Upper lobe of right lung (tissue), 1 donor: ENCODE data around the gene MALL. TPM values are rescaled to one million over a fixed set of nuclear protein-coding genes. Genes with fewer than 3 reads are reported as not detected.
"Not testable (repeated sequence)": the region's sequence is repeated elsewhere in the genome, so short reads cannot be mapped to it uniquely, and the experiment has no call there.

Experiments
- ATAC-seq: fragments of 200-7000 bp; cut with Tn5 transposase; one replicate; pipeline ENCODE4 v1.9.1; 2020; ENCODE audit warnings: mild to moderate bottlenecking, moderate library complexity
- DNase-seq: peaks from one replicate; pipeline ENCODE4 v3.0.0-alpha.2; 2020
- H3K27ac ChIP-seq: fragments of 200-600 bp; one replicate; pipeline ENCODE4 v1.8.0; 2022
- H3K27me3 ChIP-seq: fragments of 200-600 bp; one replicate; pipeline ENCODE4 v1.8.0; 2022; ENCODE audit warnings: mild to moderate bottlenecking
- H3K36me3 ChIP-seq: fragments of 200-600 bp; one replicate; pipeline ENCODE4 v1.8.0; 2022
- H3K4me1 ChIP-seq: fragments of 200-600 bp; one replicate; pipeline ENCODE4 v1.8.0; 2022
- H3K4me3 ChIP-seq: fragments of 200-600 bp; one replicate; pipeline ENCODE4 v1.8.0; 2022; ENCODE audit warnings: mild to moderate bottlenecking
- H3K9me3 ChIP-seq: fragments of 200-600 bp; one replicate; pipeline ENCODE4 v1.8.0; 2022
- intact Hi-C: fragments of 100-400 bp; cut with DNase I; formaldehyde crosslinking; loops from one replicate; pipeline ENCODE4 v1.11.0; 2022
- total RNA-seq: library from RNA; stranded (reverse); fragmentation: NEBNext Ultra II Directional; extraction: Animal tissue kit (Norgen Biotek cat#: 25700); gene quantifications from one replicate; pipeline ENCODE4 v1.2.1, GENCODE V29; 2021
- donor health status: DM: no; HTN: yes; CAD: no; lungs with severe emphysema.

MALL gene
- total RNA-seq, 1 donor from 2014 or later, result 154 TPM

- ATAC-seq, H3K27ac ChIP-seq, H3K9me3 ChIP-seq, DNase-seq, H3K4me3 ChIP-seq, H3K4me1 ChIP-seq, intact Hi-C loops, H3K36me3 ChIP-seq, H3K27me3 ChIP-seq: not testable (repeated sequence)
Observed at GRCh38 chr2:110068153-110068552, 47.5 kb downstream of the MALL start.

DNA sequence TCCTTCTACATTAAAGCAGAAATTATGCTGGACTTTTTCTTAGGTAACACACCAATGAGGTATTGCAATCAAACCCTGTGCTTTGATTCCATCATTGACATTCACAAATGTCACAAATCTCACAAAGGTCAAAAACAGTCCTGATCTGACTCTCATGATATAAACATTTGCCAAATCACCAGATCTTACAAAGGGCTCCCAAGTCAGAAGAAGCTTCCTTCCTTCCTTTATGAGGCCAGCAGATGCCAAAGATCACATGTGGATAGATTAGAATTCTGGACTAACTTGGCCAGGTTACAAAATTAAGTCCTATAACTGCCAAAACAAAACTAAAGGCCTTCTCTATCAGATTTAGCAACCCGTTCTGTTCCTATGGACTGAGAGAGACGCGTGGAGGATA lies 53.3 kb downstream of the MALL start:
- intact Hi-C loops, ATAC-seq: not testable (repeated sequence)

DNA sequence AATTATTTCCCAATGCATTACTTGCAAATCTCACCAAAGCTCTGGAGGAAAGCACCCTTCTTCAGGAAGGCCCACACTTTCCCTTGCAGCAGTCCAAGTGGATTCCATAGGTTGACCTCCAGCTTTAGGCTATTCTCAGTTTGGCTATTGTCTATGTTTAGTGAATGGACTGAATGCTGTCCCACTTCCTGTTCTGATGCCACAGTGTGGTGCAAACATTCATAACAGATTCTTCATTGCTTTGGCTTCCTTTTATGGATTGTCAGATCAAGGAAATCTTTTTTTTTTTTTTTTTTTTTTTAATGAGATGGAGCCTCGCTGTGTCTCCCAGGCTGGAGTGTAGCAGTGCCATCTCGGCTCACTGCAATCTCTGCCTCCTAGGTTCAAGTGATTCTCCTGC lies 55.1 kb downstream of the MALL start:
- H3K27ac ChIP-seq, DNase-seq, H3K27me3 ChIP-seq, ATAC-seq, H3K9me3 ChIP-seq, H3K4me1 ChIP-seq, H3K36me3 ChIP-seq, intact Hi-C loops, H3K4me3 ChIP-seq: not testable (repeated sequence)

More for the DNA sequence above, 53.3 kb downstream of the MALL start:
- H3K36me3 ChIP-seq, H3K9me3 ChIP-seq, DNase-seq, H3K4me1 ChIP-seq, H3K4me3 ChIP-seq, H3K27ac ChIP-seq, H3K27me3 ChIP-seq: not testable (repeated sequence)

DNA sequence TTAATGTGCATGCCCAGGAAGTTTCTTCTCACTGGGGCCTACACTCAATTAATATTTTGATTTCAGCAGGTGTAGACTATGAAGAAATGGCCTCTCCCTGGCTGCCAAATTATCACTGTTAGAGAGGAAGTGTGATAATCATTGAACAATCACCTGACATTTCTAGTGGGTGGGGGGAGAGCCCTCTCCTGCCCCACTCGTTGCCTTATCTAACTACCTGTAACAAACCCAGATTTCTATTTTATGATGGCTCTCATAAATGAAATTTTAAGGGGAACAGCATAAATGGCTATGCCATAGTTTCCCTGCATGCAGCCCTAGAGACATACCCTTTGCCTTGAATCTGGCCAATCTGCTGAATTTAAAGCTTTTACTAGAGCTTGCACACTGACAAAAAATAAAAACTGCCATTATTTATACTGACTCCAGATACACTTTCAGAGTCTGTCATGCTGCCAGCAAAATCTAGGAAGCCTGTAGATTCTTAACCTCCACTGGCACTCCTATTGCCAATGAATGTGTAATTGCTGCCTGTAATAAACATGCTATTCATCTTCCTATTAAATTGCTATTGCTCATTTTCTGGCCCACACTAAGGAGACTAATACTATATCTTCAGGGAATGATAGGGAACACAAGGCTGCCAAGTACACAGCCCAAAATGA lies 55.8 kb downstream of the MALL start:
- H3K27me3 ChIP-seq, ATAC-seq, H3K36me3 ChIP-seq, DNase-seq, H3K9me3 ChIP-seq, H3K4me3 ChIP-seq, intact Hi-C loops, H3K27ac ChIP-seq, H3K4me1 ChIP-seq: not testable (repeated sequence)

DNA sequence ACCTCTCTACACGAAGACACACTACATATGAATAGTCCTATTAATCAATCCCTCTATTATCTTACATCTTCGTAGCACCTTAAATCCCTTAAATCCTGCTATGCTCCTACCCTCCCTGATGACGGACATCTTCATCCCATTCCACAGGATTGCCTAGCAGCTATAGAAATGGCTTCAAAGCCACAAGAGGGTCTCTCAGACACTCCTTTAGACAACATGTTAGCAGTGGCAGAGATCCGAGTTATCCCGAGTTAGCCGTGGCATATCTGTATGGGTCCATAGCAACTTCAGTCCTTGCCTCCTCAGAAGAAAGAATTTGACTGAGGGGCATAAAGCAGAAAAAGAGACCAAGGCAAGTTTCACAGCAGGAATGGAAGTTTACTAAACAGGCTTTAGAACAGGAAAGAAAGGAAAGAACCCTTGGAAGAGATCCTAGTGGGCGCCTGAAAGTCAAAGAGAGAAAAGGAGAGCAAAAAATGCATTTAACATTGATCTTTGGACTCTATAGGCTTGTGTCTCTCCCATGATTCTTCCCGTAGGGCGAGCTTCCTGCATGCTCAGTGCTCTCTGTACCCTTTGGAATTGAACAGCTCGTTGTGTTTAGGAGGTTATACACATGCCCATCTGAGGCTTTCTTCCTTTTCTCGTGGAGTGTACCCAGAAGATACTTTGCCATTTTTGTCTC lies 56.5 kb downstream of the MALL start:
- H3K27me3 ChIP-seq, H3K36me3 ChIP-seq, H3K9me3 ChIP-seq, intact Hi-C loops, H3K27ac ChIP-seq, DNase-seq, H3K4me3 ChIP-seq, ATAC-seq, H3K4me1 ChIP-seq: not testable (repeated sequence)

- ATAC-seq, H3K9me3 ChIP-seq, H3K4me3 ChIP-seq, DNase-seq, H3K36me3 ChIP-seq, intact Hi-C loops, H3K4me1 ChIP-seq, H3K27me3 ChIP-seq, H3K27ac ChIP-seq: not testable (repeated sequence)
Observed at GRCh38 chr2:110058034-110058433, 57.6 kb downstream of the MALL start.

GRCh38 chr2:110055819-110056408 lies 59.7 kb downstream of the MALL start:
- intact Hi-C loops, ATAC-seq, H3K36me3 ChIP-seq, DNase-seq, H3K4me3 ChIP-seq, H3K27ac ChIP-seq, H3K27me3 ChIP-seq, H3K9me3 ChIP-seq, H3K4me1 ChIP-seq: not testable (repeated sequence)

DNA sequence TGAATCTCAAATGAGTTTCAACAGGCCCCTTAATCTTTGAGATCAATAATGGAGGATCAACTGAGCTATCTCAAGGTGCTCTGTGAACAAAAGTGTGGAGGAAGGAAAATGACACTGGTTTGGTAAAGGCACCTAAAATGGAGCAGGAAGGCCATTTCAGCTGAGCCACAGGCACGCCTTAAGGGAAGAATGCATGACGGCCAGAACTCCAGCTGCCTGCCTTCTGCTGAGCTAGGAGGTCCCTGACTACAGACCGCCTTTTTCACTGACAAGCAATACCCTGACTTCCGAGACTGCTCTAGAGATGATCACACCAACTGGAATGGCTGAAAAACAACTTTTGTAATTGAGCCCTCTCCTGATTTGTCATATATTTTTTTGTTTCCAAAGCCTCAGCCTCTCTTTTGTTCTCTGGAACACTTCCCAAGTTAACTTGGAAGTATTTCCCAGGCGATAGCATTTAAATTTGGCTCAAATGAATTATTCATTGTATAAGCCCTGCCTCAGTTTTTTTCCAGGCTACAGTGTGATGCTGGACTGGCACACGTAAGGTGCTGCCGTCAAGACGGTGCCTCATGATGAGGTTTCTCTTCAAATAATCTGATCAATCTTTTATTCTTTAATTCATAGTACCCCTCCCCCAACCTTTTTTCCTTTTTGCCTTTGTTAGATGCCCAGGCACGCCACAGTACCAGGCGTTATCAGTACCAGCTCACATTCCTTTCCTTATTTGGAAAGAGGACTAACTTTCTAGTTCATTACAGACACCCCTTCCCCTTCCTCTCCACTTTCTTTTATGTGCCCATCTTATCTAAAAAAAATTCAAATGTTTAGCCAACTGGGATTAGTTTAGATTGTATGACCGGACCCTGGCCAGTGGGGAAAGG lies 60.9 kb downstream of the MALL start:
- not testable (repeated sequence) for H3K27ac ChIP-seq, H3K27me3 ChIP-seq

GRCh38 chr2:110053688-110054087 lies 61.9 kb downstream of the MALL start:
- H3K36me3 ChIP-seq, H3K4me1 ChIP-seq, DNase-seq, H3K27me3 ChIP-seq, H3K4me3 ChIP-seq, H3K9me3 ChIP-seq, intact Hi-C loops, H3K27ac ChIP-seq, ATAC-seq: not testable (repeated sequence)

More for the DNA sequence above, 60.9 kb downstream of the MALL start:
- H3K4me1 ChIP-seq, intact Hi-C loops, H3K9me3 ChIP-seq, H3K36me3 ChIP-seq, H3K4me3 ChIP-seq: not testable (repeated sequence)
- ATAC-seq, result peak; percentile 74
- peak; percentile 56 for DNase-seq

DNA sequence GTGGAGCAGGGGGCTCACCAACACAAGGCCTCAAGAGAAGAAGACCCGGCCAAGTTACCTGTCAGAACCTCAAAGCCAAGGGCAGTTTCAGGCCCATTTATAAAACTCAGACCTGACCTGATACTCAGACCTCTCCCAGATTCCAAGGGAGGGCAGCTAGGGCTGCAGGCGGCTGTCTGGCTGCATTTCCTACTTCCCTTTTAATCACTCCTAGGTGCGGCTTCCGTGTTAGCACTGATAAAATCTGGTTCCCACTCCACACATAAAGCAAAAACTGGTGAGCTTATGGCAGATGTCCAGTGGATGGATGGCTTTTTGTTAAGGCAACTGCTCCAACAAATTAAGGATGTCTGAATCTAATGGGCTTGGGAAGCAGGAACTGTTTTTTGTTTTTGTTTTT lies 63.5 kb downstream of the MALL start:
- intact Hi-C loops, DNase-seq, H3K4me3 ChIP-seq, H3K9me3 ChIP-seq, H3K36me3 ChIP-seq, H3K4me1 ChIP-seq, H3K27me3 ChIP-seq, ATAC-seq, H3K27ac ChIP-seq: not testable (repeated sequence)

GRCh38 chr2:110050222-110050621 lies 65.4 kb downstream of the MALL start:
- H3K9me3 ChIP-seq, intact Hi-C loops, H3K27ac ChIP-seq, H3K4me3 ChIP-seq, DNase-seq, H3K27me3 ChIP-seq, H3K4me1 ChIP-seq, H3K36me3 ChIP-seq, ATAC-seq: not testable (repeated sequence)

DNA sequence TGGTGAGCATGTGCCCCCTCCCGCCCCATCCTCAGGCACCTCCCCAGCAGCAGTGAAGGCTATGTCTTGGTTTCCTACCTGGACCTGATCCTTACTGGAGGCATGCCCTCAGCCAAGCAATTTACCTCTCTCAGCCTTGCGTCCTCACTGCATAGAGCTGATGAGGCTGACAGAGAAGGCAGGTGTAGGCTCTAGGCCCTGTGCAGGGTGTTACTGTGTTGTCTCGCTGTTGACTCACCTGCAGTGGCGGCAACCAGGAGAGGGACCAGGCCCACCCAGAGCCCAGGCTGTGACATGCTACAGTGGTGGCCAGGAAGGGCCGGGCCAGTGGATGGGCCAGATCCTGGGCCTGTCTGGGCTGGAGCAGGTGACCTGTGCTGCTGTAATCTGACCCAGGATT lies 65.9 kb downstream of the MALL start:
- H3K27me3 ChIP-seq, ATAC-seq, H3K9me3 ChIP-seq, H3K27ac ChIP-seq, H3K4me1 ChIP-seq, intact Hi-C loops, H3K36me3 ChIP-seq, H3K4me3 ChIP-seq: not testable (repeated sequence)
- peak; percentile 36 for DNase-seq

DNA sequence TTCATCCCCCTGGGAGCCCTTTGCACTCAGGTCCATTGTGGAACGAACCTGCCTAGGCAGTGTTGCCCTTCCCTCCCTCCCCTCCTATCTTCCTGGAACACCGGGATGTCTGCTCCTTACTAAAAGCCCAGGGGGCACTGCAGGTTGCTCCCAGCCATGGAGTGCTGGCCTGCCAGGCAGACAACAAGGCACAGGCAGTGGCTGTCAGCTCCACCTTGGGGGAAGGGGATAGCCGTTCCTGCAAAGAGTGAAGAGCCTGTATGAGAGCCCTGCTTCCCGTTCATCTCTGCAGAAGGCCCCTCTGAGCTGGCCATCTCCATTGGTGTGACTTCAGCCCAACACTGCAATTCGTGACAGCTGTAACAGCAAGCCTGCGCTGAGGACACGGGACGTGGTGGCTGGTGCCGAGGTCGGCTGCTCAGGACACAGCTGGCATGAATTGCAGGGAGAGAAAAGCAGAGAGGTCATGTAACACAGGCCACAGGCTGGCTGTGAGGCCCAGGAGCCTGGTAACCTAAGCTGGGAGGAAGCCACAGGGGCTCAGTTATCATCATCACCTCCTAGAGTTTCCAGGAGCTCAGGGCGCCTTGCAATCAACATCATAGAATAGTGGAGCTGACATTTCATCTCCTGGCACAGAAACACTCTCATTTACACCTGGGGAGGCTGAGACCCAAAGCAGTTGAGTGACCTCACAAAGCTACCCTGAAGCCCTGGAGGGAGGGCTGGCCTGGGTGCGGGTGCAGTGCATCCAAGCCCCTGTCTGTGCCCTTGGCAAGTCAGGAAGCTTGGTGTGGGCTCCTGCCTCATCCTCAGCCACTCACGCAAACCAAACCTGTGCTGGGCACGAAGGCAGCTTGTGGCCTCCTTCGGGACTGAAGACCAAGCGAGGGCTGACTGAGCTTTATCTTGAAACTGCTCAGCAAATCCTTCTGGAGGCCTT lies 67.1 kb downstream of the MALL start:
- H3K36me3 ChIP-seq, H3K4me3 ChIP-seq, H3K9me3 ChIP-seq, H3K4me1 ChIP-seq, H3K27me3 ChIP-seq, H3K27ac ChIP-seq, intact Hi-C loops: not testable (repeated sequence)
- DNase-seq (peak; percentile 55), ATAC-seq (peak; percentile 6)
